GM18508 (cell line): ENCODE measurements around the gene PSMC5.
"Not testable (repeated sequence)": the region's sequence is repeated elsewhere in the genome, so short reads cannot be mapped to it uniquely, and the experiment has no call there.

Experiments
- ATAC-seq: cut with Tn5 transposase; IDR thresholded peaks from one replicate; pipeline ENCODE4 v1.9.1; 2021; ENCODE audit warnings: moderate number of reproducible peaks; ENCODE audit not compliant: insufficient read depth, unreplicated experiment

The PSMC5 gene

GRCh38 chr17:63827002-63827800 is at the start of gene PSMC5, which contains the start of gene FTSJ3:
TSS of gene PSMC5 (plus strand) at chr17:63827431. CDS start at chr17:63827491, 60 bp downstream.
TSS of gene FTSJ3 (minus strand) at chr17:63827663. CDS start at chr17:63826902, 761 bp downstream.
- ATAC-seq = peak; percentile 46

DNA sequence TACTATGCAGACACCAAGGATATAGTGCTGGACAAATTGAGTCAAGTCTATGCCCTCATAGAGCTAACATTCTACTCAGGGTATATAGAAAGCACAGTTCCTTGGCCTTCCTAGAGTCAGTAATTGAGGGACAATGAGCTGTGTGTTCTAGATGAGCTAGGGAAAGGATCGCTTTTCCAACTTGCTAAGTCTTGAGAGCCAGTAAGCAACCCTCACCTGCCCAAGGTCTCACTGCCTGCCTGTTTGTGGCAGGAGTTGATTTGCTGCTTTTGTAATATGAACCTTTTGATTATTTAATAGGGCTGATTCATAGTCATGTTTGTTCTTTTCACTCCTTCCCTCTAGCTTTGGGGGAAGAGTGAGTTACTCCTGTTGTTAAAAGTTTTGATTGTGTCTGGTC is 46.7 kb upstream of the PSMC5 start:
- ATAC-seq = no peak

GRCh38 chr17:63780928-63781327 is 46.3 kb upstream of the PSMC5 start:
- no peak for ATAC-seq

DNA sequence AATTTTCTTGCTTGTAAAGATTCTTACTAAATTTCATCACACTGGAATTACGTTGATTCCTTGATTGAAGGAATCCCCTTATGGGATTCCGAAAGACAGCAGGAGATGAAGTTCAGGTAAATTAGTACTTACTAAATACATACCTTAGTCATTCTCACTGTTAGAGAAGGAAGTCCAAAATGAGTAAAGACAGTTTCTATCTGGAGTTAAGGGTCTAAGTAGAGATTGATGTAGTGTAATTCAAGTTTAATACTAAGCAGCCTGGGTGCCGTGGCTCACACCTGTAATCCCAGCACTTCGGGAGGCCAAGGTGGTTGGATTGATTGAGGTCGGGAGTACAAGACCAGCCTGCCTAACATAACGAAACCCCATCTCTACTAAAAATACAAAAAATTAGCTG is 43.7 kb upstream of the PSMC5 start:
- no peak for ATAC-seq

GRCh38 chr17:63785556-63785955 is 41.7 kb upstream of the PSMC5 start:
- no peak for ATAC-seq

- ATAC-seq = no peak
Measured at GRCh38 chr17:63786117-63786516, 41.1 kb upstream of the PSMC5 start.

DNA sequence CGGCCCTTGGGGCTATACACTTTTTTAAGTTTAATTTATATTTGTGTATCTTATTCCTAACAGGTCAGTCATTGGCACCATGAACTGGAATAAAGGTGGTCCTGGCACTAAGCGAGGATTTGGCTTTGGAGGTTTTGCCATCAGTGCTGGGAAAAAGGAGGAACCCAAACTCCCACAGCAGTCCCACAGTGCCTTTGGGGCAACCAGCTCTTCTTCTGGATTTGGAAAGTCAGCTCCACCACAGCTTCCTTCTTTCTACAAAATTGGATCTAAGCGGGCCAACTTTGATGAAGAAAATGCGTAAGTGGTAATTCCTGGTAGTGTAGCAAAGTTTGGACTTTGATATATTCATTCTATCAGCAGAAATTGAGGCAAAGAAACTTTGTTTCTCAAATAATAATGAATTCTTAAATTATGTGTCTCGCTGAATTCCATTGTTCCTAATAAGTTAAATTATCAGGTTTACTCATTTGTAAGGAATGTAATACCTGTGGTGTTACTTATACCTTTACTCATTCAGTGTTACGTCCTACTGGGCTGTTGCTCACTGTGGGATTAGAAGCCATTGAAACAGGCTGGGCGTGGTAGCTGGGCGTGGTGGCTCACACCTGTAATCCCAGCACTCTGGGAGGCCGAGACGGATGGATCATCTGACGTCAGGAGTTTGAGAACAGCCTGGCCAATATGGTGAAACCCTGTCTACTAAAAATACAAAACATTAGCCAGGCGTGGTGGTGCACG is 40.1 kb upstream of the PSMC5 start:
- no peak for ATAC-seq

DNA sequence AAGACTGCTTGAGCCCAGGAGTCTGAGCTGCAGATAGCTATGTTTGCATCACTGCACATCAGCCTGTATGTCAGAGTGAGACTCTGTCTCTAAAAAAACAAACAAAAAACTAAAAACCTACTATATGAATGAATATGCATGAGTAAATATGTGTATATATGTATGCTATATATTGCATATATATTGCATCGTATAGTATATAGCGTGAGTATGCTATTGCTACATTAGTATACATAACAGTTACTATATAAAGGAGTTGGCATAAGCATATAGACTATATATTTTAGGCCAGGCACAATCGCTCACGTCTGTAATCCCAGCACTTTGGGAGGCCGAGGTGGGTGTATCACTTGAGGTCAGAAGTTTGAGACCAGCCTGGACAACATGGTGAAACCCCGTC is 37.2 kb upstream of the PSMC5 start:
- ATAC-seq = no peak

DNA sequence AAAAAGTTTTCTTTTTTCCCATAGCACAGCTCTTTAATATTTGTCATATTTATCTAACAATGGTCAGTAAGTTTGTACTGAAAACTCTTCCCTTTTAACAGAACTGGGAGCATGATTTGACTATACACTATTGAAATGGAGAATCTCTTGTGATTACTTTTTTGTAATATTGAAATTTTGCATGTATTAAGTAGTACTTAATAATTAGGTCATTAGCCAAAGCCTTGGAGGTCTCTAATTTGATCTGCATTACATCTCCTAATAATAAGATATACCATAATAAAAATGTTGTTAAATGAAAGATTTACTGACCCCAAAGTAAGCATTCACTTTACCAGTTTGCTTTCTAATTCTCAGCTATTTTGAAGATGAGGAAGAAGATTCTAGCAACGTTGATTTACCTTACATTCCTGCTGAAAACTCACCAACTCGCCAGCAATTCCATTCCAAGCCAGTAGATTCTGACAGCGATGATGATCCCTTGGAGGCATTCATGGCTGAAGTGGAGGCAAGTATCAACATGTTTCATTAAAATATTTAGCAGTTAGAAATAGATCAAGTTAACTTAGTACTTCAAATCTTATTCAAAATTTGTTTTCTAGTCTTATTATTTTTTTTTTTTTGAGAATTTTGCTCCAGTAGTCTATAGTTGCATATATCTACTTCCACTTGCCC is 35.0 kb upstream of the PSMC5 start:
- ATAC-seq = no peak

GRCh38 chr17:63796375-63796774 is 30.9 kb upstream of the PSMC5 start:
- not testable (repeated sequence) for ATAC-seq

GRCh38 chr17:63798572-63799106 is 28.6 kb upstream of the PSMC5 start:
- no peak for ATAC-seq

DNA sequence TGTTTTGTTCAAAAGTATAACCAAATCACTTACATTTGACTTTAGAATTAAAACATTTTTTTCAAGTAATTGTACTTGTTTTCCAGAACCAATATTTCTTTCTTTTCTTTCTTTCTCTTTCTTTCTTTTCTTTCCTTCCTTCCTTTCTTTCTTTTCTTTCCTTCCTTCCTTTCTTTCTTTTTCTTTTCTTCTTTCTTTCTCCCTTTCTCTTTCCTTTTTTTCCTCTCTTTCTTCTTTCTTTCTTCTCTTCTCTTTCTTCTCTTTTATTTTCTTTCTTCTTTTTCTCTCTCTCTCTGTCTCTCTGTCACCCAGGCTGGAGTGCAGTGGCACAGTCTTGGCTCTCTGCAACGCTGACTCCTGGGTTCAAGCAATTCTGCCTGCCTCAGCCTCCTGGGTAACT is 26.4 kb upstream of the PSMC5 start:
- no peak for ATAC-seq

- ATAC-seq = no peak
Measured at GRCh38 chr17:63804328-63804727, 22.9 kb upstream of the PSMC5 start.

- ATAC-seq = no peak
Measured at GRCh38 chr17:63805591-63805990, 21.6 kb upstream of the PSMC5 start.

GRCh38 chr17:63809970-63810369 is 17.3 kb upstream of the PSMC5 start:
- ATAC-seq = no peak

DNA sequence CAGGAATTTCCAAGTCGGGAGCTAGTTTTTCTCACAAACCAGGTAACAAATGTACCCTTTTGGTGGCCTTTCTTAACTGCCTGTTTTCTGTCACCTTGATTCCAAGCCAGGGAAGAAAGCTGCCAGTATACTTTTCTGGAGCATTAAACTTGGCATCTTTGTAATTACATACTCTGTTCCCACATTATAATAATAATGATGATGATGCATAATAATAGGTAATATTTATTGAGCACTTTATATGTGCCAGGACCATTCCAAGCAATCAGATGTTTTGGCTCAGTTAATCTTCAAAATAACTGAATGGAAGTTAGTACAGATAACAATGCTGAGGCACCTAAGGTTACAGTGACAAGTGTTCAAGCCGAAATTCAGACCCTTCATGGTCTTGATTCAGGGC is 11.1 kb upstream of the PSMC5 start:
- no peak for ATAC-seq

DNA sequence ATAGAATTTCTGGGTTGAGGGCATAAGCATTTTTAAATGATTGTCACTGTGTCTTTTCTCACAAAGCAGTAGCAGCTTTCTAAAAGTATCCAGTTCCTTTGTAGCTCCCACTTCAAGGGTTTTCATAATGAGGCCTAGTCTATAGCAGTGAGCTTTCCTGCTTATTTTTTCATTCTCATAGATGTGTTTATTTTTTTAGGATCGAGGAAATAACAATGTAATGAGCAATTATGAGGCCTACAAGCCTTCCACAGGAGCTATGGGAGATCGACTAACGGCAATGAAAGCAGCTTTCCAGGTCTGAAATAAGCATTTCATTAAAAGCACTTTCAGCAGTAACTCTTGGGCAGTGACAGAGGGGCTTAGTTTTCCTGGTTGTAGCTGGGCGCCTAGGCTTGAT is 10.6 kb upstream of the PSMC5 start:
- no peak for ATAC-seq

- no peak for ATAC-seq
Measured at GRCh38 chr17:63817736-63818385, 9.4 kb upstream of the PSMC5 start.

DNA sequence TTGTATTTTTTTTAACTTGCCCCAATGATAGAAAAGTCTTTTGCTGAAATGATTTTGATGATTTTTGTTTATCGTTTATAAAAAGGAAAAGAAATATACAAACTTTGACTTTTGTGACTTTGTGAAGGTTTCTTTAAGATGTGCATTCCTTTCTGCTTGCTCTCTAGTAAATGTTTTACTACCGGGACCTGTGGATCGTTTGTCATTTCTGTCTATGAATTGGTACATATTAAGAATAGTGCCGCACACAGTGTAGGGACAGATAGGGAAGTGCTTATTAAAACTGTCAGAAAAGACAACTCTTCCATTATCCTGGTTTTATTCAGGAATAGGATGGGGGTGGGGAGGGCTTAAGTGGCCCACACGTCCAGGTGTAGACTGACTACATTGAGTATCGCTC is 8.1 kb upstream of the PSMC5 start:
- no peak for ATAC-seq
